Right kidney (tissue), 9 donors: ENCODE measurements around the gene SSTR5.
"Not testable (repeated sequence)": the region's sequence is repeated elsewhere in the genome, so short reads cannot be mapped to it uniquely, and the experiment has no call there.

ENCODE experiments used
- DNase-seq: peaks from one replicate; pipeline ENCODE4 v3.0.0-alpha.2; 2016
- long read RNA-seq, 8 donors: transcript quantifications; one replicate each; lab custom pipeline, GENCODE V29; 2026

SSTR5 gene
- long read RNA-seq, donor 1, result 0 reads
- long read RNA-seq, donor 2, result 0 reads
- long read RNA-seq, donor 3, result 0 reads
- long read RNA-seq, donor 4, result 0 reads
- long read RNA-seq, donor 5, result 0 reads
- long read RNA-seq, donor 6, partial matches to known transcripts, result 0 of 2 reads
- long read RNA-seq, donor 6, other reads (novel, unspliced or antisense), result 0 of 2 reads
- long read RNA-seq, donor 7, result 0 reads
- long read RNA-seq, donor 8, result 0 reads

DNA sequence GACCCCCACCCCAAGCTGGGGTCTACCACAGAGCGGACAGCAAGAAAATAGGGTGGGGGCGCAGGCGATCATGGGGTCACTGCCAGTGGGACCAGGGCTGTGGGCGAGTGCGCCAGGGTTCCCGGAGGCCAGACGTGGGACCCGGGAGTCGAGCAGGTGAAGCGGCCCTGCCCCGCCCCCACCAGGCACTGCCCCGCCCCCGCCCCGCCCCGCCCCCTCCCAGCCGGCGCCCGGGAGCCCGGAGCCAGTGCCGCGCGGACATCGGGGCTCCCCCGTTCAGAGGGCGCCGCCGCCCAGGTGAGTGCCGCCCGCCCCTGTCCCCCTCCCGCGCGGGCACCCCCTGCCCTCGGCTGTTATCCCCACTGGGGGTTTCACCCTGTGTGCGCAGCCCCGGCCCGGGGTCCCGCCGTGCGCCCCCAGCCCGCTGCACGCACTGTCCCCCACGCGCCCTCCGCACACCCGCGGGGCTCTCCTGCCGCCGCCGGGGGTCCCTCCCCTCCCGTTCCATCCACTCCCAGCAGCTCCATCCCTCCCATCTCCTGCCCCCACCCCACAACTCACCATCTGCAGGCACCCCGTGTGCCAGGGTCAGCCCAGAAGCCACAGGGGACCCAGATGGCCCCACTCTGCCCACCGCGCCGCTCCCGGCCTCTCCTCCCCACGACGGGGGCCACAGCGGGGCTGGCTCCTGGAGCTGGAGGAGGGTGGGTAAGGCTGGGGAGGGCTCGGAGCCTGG lies at the start of gene SSTR5:
TSS of gene SSTR5 (plus strand) at position 222 of the 736 bp plus-strand sequence. CDS start 6,122 bp downstream, outside the sequence.
- no peak for DNase-seq

- DNase-seq, result no peak
Measured at GRCh38 chr16:1024138-1024537, 48.4 kb upstream of the SSTR5 start.

DNA sequence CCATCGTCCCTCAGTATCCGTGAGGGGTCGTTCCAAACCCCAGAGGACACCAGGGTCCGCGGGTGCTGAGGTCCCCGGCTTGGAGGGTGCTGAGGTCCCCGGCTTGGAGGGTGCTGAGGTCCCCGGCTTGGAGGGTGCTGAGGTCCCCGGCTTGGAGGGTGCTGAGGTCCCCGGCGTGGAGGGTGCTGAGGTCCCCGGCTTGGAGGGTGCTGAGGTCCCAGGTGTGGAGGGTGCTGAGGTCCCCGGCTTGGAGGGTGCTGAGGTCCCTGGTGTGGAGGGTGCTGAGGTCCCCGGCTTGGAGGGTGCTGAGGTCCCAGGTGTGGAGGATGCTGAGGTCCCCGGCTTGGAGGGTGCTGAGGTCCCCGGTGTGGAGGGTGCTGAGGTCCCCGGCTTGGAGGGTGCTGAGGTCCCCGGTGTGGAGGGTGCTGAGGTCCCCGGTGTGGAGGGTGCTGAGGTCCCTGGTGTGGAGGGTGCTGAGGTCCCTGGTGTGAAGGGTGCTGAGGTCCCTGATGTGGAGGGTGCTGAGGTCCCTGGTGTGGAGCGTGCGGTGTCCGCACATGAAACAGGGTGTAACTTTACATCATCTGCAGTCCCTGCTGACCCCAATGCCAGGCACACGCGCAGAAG lies 47.3 kb upstream of the SSTR5 start:
- not testable (repeated sequence) for DNase-seq

- no peak for DNase-seq
Measured at GRCh38 chr16:1026057-1026783, 46.3 kb upstream of the SSTR5 start.

- DNase-seq, result no peak
Measured at GRCh38 chr16:1026784-1027500, 45.6 kb upstream of the SSTR5 start.

DNA sequence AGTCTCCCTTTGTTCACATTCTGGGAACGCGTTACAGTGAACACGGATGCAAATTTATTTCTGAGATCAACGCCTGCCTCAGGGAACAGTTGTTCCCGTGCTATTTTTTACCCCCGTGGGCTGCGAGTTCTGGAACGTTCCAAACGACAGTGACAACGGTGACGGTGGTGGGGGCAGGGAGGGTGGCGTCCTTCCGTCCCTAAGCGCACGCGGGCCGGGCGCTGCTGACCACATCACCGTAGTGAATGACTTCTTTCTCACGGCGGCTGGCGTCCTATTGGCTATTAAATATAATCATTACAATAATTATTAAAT lies 45.1 kb upstream of the SSTR5 start:
- DNase-seq, result no peak

DNA sequence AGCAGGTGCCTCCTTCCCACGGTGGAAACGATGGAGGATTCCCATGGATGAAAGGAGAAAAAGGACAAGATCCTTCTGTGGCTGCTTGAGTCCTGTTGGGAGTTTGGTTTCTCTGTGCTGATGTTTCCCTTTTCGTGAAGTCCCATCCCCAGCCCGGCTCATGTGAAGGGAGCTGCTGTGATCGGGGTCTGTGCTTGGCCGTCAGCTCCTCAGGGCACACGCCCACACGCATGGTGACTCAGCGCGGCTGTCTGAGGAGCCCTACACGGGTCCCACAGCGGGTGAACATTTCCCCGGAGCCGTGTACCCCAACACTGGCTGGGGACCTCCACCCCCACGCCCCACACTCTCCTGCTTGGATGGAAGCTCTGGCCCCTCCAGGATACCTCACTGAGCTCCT lies 44.5 kb upstream of the SSTR5 start:
- DNase-seq, result no peak

DNA sequence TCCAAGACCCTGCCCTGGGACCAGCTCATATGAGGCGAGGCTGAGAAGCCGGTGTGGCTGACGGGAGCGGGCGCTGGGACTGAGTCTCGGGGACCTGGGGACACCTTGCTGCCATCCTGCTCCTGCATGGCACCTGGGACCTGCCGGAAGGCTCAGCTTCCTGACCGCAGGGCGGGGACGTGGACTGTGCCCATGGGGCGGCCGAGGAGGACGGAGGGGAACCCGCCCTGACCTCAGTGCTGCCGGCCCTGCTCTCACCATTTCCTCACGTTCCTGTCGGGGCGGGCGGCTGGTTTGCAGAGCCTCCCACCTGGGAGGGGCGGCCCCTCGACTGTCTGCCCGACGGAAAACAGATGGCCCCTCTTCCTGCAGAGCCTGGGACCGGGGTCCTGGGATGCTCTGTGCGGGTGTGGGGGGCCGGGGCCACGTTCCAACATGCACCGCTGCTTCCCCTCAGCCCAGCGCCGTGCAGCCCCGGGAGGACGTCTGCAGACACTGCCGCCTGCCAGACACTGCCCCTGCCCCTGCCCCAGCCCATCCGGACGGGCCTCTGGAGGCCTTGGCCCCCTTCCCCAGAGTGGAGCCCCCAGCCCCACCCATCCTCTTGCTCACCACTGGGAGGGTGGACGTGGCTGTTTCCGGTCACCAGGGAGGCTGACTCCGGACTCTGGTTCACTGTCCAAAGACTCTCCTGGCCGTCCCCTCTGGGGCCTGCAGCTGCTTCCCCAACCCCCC lies 43.9 kb upstream of the SSTR5 start:
- DNase-seq, result no peak

DNA sequence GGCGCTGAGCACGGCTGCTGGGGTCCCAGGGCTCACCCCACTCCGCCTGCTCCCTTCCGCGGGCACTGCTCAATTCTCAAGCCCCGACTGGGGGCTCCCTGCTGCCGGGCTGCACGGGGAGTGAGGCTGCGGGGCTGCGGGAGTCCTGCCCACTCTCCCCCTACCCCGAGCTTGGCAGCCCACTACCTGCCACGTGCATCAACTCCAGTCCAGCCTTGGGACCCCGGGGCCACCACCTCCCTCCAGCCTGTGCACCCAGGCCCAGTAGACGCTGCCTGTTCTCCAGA lies 43.3 kb upstream of the SSTR5 start:
- DNase-seq, result no peak

DNA sequence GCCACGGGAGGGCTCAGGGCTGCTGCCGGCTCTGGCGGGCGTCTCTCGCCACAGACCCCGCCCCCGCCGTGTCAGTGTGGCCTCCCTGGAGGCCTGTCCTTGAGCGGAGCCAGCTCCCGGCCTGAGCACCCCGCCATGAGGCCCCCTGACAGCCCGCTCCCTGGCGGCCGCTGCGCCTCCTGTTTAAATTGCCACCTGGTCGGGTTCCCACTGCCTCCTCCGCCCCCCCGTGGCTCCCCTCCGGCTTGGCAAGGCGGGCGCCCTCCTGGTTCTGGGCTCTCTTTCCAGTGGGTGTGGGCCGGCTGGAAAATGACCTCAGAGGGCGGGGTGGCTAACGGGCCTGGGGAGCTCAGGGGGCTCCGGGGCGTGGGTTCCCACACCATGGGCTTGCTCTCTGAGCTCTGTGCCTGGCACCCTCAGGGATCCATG lies 42.1 kb upstream of the SSTR5 start:
- DNase-seq, result no peak

DNA sequence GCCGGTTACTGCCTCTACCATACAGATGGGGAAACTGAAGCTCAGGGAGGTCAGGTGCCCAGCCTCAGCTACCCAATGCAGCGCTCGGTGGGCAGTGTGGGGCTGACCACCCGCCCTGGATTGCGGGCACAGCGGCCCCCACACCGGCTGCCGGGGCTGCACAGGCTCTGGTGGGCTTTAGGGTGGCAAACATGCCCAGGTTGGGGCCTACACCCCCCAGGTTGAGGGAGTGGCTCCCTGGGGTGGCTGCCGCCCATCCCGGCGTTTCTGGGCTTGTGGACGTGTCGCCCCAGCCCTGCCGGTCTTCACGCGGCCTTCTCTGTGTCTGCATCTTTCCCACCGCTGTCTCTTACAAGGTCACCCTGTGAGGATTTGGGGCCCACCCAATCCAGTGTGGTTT lies 40.9 kb upstream of the SSTR5 start:
- no peak for DNase-seq

DNA sequence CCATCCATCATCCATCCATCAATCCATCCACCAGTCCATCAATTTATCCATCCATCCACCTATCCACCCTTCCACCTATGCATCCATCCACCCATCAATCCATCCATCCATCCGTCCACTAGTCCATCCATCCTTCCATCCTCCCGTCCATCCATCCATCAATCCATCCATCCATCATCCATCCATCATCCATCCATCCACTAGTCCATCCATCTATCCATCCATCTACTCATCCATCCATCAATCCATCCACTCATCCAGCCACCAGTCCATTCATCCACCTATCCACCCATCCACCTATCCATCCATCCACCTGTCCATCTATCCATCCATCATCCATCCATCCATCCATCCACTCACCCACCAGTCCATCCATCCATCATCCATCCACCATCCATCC lies 39.9 kb upstream of the SSTR5 start:
- DNase-seq, result no peak

GRCh38 chr16:1033128-1033679 lies 39.3 kb upstream of the SSTR5 start:
- DNase-seq, result no peak

GRCh38 chr16:1034230-1035065 lies 38.1 kb upstream of the SSTR5 start:
- no peak for DNase-seq

DNA sequence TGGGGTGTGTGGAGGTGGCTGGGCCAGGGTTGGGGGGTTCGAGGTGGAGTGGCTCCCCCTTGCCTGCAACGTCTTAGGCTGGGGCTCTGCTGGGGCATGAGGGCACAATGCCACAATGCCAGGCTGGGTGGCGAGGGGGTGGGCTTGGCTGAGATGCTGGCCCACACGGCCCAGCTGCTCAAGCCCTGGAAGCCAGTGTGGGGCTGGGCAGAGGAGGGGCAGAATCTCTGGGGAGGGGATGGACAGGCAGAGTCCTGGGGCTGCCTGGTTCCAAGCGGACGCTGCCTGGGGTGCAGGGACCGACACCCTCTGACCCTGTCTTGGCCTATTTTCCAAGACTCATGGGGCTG lies 37.5 kb upstream of the SSTR5 start:
- no peak for DNase-seq

DNA sequence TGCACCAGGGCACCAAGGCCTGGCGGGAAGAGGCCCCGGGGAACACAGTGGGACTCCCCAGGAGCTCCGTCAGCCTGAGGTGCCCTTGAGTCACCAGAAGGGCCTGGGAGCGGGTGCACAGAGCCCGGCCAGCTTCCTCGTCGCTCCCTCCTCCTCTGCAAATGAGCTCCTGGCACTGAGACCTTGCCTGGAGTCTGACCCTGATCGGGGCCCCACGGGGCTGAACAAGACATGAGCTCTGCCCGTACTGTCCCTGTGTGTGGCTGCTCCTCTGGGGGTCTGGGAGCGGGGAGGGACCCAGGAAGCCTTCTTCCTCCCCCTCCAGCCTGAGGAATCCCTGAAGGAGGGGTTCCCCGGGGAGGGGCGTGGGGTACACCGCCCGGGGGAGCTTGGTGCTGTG lies 36.4 kb upstream of the SSTR5 start:
- no peak for DNase-seq

GRCh38 chr16:1036726-1037393 lies 35.7 kb upstream of the SSTR5 start:
- no peak for DNase-seq

GRCh38 chr16:1037394-1038257 lies 34.9 kb upstream of the SSTR5 start:
- DNase-seq, result no peak

DNA sequence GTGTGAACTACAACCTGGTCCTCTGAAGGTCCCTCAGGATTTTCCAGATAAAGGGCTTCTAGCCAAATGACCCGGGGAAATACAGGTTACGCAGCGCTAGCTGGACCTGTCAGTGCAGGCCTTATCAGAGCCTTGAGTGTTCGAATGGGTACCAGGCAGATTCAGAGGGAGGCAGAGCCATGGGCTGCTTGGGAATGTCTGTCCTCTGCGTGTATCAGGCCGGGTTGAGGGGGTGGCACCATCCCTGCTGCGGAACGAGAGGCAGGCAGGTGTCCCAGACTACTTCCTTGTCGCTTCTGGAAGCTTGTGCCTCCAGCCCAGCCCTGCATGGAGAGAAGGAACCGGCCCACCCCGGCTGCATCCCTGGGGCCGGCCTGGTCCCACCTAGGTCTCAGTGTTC lies 33.6 kb upstream of the SSTR5 start:
- DNase-seq, result no peak
